ENCODE results near the gene GIMAP6.

DNA sequence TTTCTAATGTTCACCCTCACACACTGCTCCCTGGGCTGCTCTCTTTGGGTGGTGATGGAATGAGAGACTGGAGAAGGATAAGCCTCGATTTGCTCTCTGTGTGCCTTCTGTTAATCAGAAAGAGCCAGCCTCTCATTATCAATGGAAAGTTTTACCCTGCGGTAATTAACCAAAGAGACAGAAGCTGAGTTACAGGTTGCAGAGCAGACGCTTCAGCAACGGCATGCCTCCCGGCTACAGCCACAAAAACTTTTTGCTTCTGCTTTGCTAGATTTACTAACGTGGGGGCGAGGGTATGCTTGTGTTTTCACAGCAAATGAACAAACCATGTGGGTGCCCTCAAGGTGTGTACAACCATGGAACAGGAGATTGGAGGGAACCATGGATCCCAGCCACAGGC, 47.0 kb downstream of the GIMAP6 start:
- TF ChIP-seq, protein P1, sequence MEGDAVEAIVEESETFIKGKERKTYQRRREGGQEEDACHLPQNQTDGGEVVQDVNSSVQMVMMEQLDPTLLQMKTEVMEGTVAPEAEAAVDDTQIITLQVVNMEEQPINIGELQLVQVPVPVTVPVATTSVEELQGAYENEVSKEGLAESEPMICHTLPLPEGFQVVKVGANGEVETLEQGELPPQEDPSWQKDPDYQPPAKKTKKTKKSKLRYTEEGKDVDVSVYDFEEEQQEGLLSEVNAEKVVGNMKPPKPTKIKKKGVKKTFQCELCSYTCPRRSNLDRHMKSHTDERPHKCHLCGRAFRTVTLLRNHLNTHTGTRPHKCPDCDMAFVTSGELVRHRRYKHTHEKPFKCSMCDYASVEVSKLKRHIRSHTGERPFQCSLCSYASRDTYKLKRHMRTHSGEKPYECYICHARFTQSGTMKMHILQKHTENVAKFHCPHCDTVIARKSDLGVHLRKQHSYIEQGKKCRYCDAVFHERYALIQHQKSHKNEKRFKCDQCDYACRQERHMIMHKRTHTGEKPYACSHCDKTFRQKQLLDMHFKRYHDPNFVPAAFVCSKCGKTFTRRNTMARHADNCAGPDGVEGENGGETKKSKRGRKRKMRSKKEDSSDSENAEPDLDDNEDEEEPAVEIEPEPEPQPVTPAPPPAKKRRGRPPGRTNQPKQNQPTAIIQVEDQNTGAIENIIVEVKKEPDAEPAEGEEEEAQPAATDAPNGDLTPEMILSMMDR (IDR thresholded peaks at IDR 0.05): no peak
- no peak for TF ChIP-seq POLR2A (IDR thresholded peaks at IDR 0.05)
